ENCODE measurements around the gene PLXDC1. TPM values are rescaled to one million over a fixed set of nuclear protein-coding genes. Genes with fewer than 3 reads are reported as not detected.

The PLXDC1 gene
- 0.21 TPM in 1 of 2 replicates, not detected in the other for total RNA-seq (2014; rRNA removed; shearing (Covaris generic))

DNA sequence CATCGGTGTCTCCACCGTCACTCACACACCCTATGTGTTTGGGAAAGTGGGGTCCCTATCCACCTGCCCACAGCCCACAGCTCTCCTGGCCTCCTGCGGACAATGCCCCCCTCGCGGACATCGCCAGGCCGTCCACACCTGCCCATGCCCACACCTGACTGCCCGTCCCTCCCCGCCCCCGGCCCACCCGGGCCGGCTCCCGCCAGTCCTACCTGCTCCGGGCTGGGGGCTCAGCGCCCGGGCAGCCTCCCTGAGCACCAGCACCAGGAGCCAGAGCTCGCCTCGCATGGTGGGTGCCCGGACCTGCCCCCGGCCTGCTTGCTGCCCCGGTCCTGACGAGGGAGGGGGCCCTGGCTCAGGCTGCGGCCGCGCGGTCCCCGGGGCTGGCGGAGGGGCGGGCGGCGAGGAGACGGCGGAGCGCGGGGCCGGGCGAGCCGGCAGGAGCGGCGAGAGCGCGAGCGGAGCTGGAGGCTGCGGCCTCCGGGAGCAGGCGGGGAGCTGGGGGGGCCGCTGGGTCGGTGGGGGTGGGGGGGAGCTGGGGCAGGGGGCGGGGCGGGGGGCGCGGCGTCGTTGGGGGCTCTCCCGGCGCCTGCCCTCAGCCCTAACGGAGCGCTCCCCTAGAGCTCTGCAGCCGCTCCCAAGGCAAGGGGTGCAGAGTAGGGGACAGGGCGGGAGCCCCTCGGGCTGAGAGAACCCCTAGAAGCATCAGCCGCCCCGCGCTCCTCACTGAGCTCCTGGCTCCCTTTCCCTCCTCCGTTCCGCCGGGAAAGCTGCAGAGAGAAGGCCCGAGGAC is at the start of gene PLXDC1:
TSS of gene PLXDC1 (minus strand) at position 488 of the 793 bp plus-strand sequence. CDS start at position 288, 200 bp downstream.
- DNase-seq (ENCODE audit: low spot score) = no peak

DNA sequence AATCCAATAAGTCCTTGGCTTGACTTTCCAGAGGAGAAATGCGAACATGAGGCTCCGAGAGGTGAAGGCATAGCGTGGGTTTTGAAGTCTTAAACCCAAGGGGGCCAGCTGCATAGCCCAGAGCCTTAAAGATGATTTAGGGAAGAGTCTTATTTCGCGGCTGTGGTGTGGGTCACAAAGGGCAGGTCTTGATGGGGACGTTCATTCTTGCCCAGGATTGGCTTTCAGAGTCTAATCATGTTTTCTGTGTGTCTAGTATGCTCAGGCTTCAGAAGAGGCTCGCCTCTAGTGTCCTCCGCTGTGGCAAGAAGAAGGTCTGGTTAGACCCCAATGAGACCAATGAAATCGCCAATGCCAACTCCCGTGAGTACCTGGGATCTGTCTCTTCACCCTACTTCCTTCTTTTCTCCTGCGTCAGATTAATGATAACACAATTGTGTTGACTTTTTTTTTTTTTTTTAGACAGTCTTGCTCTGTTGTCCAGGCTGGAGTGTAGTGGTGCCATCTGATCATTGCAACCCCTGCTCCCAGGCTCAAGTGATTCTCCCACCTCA is 49.6 kb upstream of the PLXDC1 start:
- DNase-seq (ENCODE audit: low spot score) = no peak

DNA sequence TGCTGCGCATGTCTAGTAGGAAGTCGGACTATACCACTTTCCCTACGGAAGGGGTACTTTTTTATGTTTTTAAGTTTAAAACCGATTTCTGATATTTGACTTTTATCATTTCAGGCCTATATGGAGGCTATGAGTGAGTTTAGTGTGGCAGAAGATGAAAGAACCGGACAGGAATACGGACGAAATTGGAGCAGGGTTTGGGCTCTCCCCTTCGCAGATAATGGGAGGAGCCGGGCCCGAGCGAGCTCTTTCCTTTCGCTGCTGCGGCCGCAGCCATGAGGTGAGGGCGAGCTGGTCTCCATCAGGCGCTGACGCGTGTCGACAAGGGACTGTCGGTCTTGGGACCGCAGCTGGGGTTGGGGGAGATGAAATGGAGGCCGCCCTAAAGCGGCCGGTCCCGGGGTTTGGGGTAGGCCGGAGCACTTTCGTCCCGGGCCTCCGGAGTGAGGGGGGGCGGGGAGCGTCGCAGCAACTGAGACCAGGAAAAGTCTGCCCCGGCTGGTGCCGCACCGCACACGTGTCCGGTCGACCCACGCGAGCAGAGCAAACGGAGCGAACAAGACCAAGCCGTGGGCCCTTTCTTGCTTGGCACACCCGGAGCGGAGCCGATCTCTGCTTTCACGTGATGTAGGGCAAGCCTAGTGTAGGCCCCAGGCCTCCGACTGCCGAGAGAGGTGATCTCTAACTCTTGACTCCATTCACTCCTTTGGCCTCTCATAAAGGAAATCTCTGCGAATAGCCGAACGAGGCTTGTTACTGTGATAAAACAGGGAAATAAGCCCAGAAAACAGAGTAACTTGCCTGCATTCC is 48.8 kb upstream of the PLXDC1 start, which contains the start of gene RPL19:
TSS of gene RPL19 (plus strand) at position 214 of the 810 bp plus-strand sequence. CDS start at position 276, 62 bp downstream.
- peak; percentile 51 for DNase-seq (ENCODE audit: low spot score)

DNA sequence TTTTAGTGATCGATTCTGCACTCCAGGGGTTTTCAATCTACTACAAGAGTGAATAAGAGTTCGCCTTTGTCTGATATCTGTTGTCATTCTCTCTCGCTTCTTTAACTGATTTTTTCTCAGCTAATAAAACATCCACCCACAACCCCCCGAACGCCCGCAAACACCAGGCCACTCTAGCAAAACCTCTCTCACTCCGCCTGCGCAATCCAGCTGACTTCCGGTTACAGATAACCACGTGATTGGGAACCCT is 48.3 kb upstream of the PLXDC1 start:
- DNase-seq (ENCODE audit: low spot score) = peak; percentile 93

DNA sequence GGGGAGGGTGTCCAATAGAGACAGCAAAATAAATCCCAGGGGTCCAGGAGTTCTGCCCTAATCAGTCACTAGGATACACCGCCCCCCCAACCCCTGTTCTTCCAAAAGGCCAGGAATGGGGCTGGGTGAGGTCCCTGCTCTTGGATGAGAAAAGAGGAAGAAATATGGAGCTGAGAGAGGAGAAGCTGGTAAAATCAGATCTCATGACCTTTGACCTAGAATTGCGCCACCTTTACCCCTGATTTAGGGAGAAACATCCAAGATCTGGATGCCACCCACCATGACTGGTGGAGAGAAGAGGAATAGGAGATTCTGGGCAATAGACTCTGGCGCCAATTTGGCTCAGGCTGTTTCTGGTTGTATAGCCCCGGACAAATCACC is 46.7 kb upstream of the PLXDC1 start:
- DNase-seq (ENCODE audit: low spot score) = no peak

DNA sequence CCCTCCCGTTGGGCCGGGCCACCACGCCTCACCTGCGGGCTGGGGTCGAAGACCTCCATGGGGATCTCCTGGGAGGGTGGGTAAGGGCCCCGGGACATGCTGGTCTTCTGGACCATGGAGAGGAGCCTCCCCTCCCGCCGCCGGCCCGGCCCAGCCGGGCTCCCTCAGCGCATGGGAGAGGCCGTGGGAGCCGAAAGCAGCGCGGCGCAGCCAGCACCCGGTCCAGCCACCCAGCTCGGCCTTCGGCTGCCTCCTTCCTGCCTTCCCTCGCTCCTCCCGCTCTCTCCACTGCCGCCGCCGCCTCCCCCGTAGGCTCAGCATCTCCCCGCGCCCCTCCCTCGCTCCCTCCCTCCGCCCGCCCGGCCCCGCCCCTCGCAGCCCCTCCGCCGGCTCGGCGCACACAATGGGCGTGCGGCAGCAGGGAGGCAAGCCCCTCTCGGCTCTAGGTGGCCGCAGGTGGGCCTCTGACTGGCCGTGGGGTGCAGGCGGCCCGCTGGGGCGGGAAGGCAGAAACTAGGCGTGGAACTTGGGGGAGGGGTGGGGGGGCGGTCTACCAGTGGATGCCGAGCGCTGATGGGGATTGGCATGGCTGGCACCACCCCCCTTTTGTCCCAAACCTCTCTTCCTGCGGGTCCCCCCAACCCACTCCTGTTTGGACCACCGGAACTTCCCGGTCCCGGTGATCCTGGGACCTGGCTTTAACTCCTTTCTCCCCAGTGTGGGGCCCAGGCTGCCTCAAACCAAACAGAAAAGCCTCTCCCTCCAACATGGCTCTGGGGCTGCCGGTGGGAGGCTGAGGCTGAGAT is 46.1 kb upstream of the PLXDC1 start, which contains the start of gene CACNB1:
TSS of gene CACNB1 (minus strand) at position 290 of the 806 bp plus-strand sequence. CDS start at position 116, 174 bp downstream.
- peak; percentile 68 for DNase-seq (ENCODE audit: low spot score)

DNA sequence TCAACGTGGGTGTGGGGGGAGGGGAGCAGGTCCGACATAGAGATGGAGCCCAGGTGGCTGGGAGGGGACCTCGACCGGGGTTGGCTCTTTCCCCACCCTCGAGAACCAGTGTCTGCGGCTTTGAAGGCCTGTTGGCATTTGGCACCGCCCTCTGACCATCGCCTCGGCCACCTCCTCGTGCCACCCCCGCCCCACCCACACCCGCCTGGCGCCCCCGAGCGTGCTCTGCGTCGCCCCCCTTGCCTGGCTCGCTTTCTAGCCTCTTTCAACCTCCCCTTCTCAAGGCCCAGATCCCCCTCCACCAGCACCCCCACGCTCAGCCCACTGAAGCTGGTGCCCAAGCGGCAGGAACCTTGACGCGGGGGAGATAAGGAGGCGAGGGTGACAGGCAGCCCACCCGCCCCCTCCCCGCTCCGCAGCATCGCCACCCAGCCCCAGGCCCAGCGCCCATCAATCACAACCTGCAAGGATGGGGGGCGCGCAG is 45.4 kb upstream of the PLXDC1 start:
- DNase-seq (ENCODE audit: low spot score) = peak; percentile 43

DNA sequence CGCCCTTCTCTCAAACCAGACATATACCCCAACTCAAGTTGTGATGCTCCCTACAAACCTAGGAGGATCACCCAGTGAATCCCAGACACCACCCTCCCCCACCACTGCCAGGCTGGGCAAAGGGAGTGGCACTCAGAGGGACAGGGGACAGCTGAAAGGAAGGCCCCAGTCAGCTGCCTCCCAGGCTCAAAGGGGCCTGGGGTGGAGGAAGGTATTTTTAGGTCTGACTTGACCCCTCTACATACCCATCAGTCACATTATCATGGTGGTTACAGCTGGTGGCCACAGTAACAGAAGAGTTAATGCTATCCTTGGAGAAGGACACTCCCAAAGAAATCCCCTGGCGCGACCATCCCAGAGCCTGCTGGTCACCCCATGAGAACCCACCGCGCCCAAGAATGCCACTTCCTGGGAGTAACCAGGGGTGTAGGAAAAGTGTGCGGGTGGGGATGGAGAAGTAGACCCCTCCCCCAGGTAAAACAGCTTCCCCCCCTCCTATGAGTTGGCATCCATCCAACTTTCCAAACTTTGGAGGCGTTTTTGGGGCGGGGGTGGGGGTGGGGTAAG is 44.9 kb upstream of the PLXDC1 start:
- no peak for DNase-seq (ENCODE audit: low spot score)

DNA sequence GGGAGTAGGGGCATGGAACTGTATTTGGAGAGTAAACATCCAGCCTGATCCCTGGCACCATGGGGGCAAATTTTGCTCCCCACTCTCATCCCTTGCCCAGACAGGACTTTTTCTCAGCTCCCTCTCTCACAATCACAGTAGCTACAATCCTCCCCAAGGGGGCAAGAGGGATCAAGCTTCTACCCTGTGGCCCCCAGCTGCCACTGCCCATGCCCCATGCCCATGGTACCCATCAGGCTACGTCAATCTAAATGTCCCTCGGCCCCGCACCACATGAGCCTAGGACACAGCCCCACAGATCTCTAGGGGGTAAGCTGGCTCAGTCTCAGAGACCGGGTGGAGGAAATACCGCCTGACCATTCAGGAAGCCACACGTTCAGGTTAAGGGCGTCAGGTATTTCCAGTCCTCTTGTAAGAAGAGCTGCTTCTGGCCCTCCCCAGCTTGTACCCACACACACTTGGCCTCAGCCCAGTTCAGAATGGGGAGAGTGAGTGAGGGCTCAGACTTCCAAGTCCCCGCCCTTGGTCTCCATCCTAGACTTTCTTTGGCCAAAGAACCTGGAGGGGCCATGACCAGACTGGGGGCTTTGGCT is 44.2 kb upstream of the PLXDC1 start:
- DNase-seq (ENCODE audit: low spot score) = no peak

DNA sequence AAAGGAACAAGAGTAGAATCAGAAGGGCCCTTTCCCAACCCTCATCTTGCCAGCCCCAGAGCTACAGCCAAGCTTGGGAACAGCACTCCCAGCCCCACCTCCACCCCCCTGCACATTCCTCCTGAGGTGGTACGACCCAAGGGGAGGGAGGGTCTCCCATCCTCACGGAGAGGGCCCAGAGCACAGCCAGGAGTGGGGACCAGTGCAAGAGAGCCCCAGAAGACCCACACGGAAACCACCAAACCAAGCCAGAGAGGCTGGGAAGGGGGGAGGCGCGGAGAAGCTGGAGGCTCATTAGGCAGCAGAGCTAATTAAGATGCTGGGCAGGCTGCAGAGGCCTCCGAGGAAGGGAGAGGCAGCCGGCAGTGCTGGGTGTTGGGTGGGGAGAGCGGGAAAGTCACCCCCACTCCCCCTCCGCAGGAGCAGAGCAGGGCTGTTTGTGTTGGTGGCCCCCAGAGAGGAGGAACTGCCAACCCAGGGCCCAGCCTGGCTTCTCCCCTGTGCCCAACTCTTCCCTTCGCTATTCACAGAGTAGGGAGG is 43.6 kb upstream of the PLXDC1 start:
- DNase-seq (ENCODE audit: low spot score) = no peak

DNA sequence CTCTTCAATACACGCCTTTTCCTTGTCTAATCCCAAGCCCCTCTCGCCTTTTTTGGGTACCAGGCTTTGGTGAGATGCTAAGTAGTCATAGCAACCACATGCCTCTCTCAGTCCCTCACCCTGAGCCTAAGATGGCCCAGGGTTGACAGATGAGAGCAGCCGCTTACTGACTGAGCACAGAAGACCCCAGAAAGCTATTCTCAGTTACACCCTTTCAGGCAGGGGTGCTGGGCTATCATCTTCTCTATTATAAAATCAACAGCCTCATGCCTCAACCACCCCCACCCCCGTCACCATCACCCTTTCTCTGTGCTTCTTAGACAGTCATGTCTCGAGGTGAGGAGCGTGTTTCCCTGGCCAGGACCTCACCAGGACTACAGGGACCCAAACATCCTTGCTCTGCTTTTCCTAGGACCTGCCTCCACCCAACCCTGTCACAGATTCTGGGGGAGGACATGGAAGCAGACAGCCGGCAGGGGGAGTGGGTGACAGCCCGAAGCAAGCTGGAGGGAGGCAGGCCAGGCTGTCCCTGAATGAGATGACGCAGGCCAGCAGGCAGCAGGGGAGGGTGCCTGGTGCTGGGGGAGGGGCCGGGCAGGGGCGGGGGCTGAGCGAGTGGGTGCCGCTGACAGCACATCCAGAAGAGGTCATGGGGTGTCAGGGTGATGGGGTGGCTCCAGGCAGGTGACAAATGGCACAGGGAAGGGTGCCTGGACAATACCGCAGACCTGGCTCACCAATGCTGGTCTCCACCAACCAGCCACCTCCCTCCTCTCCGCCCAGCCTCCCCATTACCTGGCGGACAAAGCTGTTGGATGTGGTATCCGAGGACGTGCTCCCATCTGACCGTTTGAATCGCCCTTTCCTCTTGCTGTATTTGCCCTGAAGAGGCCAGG is 42.9 kb upstream of the PLXDC1 start:
- no peak for DNase-seq (ENCODE audit: low spot score)

DNA sequence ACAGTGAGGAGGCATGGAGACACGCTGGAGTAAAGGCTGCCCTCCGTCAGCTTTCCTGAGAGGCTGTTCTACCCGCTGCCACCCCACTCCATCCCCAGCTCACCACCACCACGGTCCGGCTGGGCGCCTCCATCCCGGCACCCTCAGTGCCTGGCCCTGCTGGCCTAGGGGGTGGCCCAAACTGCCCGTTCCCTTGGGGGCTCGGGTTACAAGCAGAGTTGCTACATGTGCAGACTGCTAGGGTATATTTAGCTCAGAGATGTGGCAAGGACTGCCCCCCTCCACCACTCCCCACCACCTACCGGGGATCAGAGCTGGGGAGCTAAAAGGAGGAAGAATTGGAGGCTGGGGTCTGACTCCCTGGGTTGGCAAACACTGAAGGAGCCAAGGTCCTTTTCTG is 41.9 kb upstream of the PLXDC1 start:
- DNase-seq (ENCODE audit: low spot score) = no peak

DNA sequence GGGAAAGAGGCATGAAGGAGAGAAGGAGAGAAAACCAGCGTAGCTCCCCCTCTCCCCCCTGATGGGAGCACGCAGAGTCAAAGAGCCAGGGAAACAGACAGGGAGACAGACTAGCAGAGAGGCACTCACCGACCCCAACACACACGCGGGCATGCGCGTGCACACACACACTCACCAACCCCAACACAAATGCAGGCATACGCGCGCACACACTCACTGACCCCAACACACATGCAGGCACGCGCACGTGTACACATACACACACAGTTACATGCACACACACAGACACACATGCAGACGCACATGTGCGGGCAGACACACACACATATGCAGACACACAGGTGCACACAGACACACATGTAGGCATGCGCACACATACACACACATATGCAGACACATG is 41.5 kb upstream of the PLXDC1 start:
- no peak for DNase-seq (ENCODE audit: low spot score)

DNA sequence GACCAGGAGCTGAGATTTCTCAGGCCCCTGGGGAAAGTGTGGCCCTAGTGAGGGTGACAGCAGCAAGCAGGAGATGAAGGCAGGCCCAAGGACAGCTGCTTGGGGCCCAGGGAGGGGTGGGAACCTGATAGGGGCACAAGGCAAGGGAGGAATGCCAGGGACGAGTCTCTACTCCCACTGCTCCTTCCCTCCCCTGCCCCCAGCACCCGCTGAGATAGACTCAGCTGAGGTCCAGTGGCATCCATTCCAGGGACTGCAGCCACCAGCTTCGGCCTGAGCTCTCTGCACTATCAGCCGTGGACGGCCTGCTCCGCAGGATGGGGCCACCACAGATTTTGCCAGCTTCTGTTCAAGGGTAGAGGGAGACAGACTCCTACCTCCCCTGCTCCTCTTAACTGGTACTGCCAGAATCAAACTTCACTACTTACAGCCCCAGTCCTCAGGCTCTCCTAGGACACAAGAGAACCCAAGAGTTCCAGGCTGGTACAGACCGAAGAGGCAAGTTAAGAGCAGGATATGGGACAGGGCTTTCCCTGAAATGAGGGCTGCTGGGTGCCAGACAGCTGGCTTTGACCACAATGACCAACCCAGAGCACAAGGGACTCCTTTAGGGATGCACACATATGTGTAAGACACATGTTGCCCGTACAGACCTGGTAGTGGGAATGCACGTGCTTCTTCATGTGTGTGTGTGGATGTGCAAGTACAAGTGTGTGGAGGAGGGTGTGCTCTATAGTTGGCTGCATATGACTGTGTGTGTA is 40.5 kb upstream of the PLXDC1 start:
- no peak for DNase-seq (ENCODE audit: low spot score)

DNA sequence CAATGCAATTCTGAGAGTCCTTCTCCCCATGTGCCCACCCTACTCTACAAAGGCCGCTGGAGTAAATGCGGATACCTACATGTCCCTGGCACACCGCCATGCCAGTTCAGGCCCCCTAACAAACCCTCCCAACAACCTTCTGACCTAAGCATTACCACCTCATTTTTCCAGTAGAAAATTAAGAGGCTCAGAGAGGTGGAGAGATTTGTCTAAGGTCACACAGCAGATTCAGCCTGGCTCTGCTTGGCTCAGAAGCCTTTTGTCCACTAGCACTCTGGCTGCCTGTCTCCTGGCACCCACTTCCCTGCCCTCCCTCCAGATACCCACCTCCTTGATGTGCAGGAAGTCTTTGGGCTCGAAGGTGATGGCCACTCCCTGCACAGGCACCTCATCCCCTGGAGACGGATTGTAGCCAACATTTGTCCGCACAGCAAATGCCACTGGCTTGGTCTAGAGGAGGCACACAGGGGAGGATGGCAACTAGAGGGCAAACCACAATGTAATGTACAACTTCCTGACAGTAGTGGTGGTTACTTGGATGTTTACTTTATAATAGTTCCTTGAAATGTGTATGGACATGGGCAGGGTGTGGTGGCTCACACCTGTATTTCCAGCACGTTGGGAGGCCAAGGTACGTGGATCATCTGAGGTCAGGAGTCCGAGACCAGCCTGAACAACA is 35.9 kb upstream of the PLXDC1 start:
- DNase-seq (ENCODE audit: low spot score) = no peak

DNA sequence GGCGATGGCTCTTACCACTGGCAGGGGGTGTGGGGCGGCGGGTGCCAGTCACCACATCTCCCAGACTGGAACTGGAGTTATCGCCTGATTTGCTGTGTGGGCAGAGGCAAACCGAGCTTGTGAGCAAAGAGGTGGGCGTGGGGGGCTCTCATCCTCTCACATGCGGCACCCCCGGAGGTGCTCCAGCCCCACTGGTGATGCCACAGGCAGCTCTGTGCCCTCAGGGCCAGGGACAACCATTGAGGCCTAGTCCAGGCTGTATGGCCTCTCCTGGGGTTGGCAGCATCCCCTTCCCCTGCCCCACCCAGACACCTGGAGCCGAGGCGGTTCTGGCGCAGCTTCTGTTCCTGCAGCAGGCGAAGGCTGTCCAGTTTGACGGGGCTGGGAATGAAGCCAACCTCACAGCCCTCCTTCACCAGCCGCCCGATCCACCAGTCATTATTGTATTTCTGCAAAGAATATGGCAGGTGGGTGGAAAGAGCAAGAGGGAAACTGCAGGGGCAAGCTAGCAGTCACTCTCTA is 35.1 kb upstream of the PLXDC1 start:
- DNase-seq (ENCODE audit: low spot score) = no peak

DNA sequence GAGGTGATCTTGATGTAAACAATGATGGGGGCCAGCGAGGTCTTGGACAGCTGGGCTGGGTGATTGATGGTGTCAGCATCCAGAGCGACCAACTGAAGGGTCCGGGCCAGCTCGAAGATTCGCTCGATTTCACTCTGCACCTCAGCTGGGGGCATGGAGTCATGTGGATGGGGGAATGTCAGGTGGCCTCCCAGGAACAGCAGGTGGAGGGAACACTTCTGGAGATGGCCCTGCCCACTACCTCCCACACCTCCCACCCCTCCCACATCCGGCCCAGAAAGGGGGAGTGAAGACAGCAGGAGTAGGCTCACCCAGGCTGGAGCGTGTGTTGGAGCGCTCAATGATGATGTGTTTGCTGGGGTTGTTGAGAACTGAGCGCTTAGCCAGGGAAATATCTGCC is 32.3 kb upstream of the PLXDC1 start:
- DNase-seq (ENCODE audit: low spot score) = no peak

DNA sequence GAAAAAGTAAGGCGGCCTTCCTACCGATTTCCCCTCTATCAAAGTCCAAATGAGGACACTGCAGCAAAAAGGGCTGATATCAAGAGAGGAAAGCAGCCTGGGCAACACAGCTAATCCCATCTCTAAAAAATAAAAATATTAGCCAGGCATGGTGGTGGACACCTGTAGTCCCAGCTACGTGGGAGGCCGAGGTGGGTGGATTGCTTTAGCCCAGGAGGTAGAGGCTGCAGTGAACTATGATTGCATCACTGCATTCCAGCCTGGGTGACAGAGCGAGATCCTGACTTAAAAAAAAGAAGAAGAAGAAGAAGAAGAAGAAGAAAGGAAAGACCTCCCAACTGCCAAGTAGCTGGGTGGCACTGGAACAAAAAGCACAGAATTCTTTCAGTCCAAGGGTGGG is 31.6 kb upstream of the PLXDC1 start:
- no peak for DNase-seq (ENCODE audit: low spot score)
